ENCODE results near the gene ARHGAP30. TPM values are rescaled to one million over a fixed set of nuclear protein-coding genes. Genes with fewer than 3 reads are reported as not detected.

The ARHGAP30 gene
- total and polyA plus RNA-seq, 2 of the 4 experiments (the other 2 are of a cell fraction), result 0.02 TPM; not detected in 1

DNA sequence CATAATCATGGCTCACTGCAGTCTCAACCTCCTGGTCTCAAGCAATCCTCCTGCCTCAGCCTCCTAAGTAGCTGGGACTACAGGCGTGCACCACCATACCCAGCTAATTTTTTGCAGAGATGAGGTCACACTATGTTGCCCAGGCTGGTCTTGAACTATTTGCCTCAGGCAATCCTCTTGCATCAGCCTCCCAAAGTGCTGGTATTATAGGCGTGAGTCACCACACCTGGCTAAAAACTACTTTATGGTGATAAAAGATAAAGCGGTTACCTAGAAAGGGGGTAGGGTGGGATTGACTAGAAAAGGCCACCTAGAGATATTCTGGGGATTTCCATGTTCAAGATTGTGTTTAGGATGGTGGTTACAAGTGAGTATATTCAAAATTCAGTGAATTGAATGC lies 35.9 kb downstream of the ARHGAP30 start:
- H4K8ac ChIP-seq (ENCODE audit: low read depth in 2 of 2, low read length in 2 of 2), result no peak overlapping the region
- H3K27ac ChIP-seq (ENCODE audit: insufficient read depth, low read length), result no peak overlapping the region
- no peak overlapping the region for H2AK5ac ChIP-seq (ENCODE audit: low read depth, low read length)
- H3K4ac ChIP-seq (ENCODE audit: low read depth, low read length), result no peak overlapping the region
- H3K9ac ChIP-seq (ENCODE audit: low read depth, low read length), result no peak overlapping the region
- no peak overlapping the region for H2BK5ac ChIP-seq (ENCODE audit: low read depth, low read length, poor library complexity, severe bottlenecking)
- H3K4me3 ChIP-seq (ENCODE audit: insufficient read depth, low read depth, low read length), result no peak overlapping the region
- H3K4me1 ChIP-seq (ENCODE audit: control insufficient read depth, insufficient read depth, low read length), result no peaks in the 10 kb centered on the region
- no peak overlapping the region for H3K18ac ChIP-seq (ENCODE audit: low read depth, low read length)
- no TSS peak for BruUV-seq (replicated peaks)
- ChIA-PET POLR2A (ENCODE audit: unreplicated experiment) (no interaction called here), CTCF (no interaction called here)
- H3K36me3 ChIP-seq (ENCODE audit: control insufficient read depth, insufficient read depth, low read length), result peaks cover 11% of the 10 kb centered on the region
- intact Hi-C loops (cut with micrococcal nuclease), result no loop called here
- no peak overlapping the region for H3K23ac ChIP-seq (ENCODE audit: low read depth, low read length)
- no peaks in the 10 kb centered on the region for H3K9me1 ChIP-seq (ENCODE audit: insufficient read depth, low read length)
- no peak overlapping the region for H2BK120ac ChIP-seq (ENCODE audit: low read depth, low read length)
- dilution Hi-C loops (cut with HindIII; ENCODE audit: low sequenced_read_pairs, unreplicated experiment), result no loop called here
- H3K56ac ChIP-seq (ENCODE audit: extremely low read depth, insufficient read depth, low read length), result no peak overlapping the region
- no peak overlapping the region for H2AFZ ChIP-seq (replicated peaks; ENCODE audit: low read length, poor library complexity)
- H4K91ac ChIP-seq (ENCODE audit: insufficient read depth, low read depth, low read length), result no peak overlapping the region
- no peak overlapping the region for H3K14ac ChIP-seq (replicated peaks; ENCODE audit: low read depth, low read length)
- H3K9me3 ChIP-seq (ENCODE audit: control insufficient read depth, insufficient read depth, low read length), result no peaks in the 10 kb centered on the region
- H4K20me1 ChIP-seq (ENCODE audit: insufficient read depth, low read length), result no peaks in the 10 kb centered on the region
- no peak overlapping the region for H3K4me2 ChIP-seq (ENCODE audit: low read depth, low read length)
- H4K5ac ChIP-seq (ENCODE audit: low read depth, low read length), result no peak overlapping the region
- no peak overlapping the region for H2AK9ac ChIP-seq (replicated peaks; ENCODE audit: low read depth, low read length, poor library complexity)
- in situ Hi-C loops (cut with MboI; ENCODE audit: low sequenced_read_pairs), result no loop called here
- 80% methylated on average over 1 of the region's 3 CpGs; no CpG with 5 or more reads in 1 of the 2 experiments for WGBS, 2 experiments (ENCODE audit: extremely low coverage in 2 of 2, insufficient read length in 1 of 2)
- H2BK15ac ChIP-seq (ENCODE audit: low read depth, low read length), result no peak overlapping the region
- H2BK20ac ChIP-seq (ENCODE audit: low read depth, low read length), result no peak overlapping the region
- TF ChIP-seq RAD21 (IDR thresholded peaks at IDR 0.05; ENCODE audit: low read length) (no peak), NFE2L2 (IDR thresholded peaks at IDR 0.05; ENCODE audit: low read depth, low read length) (no peak), MAZ (IDR thresholded peaks at IDR 0.05; ENCODE audit: borderline replicate concordance, low read depth, low read length) (no peak), MXI1 (IDR thresholded peaks at IDR 0.05; ENCODE audit: borderline replicate concordance, low read depth, low read length) (no peak), SMC3 (IDR thresholded peaks at IDR 0.05; ENCODE audit: low read depth, low read length) (no peak), POLR2A (IDR thresholded peaks at IDR 0.05; ENCODE audit: low read depth, low read length) (no peak), CEBPB (IDR thresholded peaks at IDR 0.05; ENCODE audit: low read depth, low read length) (no peak), CHD1 (IDR thresholded peaks at IDR 0.05; ENCODE audit: low read depth, low read length) (no peak)
- TF ChIP-seq, protein P1, sequence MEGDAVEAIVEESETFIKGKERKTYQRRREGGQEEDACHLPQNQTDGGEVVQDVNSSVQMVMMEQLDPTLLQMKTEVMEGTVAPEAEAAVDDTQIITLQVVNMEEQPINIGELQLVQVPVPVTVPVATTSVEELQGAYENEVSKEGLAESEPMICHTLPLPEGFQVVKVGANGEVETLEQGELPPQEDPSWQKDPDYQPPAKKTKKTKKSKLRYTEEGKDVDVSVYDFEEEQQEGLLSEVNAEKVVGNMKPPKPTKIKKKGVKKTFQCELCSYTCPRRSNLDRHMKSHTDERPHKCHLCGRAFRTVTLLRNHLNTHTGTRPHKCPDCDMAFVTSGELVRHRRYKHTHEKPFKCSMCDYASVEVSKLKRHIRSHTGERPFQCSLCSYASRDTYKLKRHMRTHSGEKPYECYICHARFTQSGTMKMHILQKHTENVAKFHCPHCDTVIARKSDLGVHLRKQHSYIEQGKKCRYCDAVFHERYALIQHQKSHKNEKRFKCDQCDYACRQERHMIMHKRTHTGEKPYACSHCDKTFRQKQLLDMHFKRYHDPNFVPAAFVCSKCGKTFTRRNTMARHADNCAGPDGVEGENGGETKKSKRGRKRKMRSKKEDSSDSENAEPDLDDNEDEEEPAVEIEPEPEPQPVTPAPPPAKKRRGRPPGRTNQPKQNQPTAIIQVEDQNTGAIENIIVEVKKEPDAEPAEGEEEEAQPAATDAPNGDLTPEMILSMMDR (conservative IDR thresholded peaks at IDR 0.05; ENCODE audit: low read depth, low read length), result no peak
- TF ChIP-seq, protein P2, sequence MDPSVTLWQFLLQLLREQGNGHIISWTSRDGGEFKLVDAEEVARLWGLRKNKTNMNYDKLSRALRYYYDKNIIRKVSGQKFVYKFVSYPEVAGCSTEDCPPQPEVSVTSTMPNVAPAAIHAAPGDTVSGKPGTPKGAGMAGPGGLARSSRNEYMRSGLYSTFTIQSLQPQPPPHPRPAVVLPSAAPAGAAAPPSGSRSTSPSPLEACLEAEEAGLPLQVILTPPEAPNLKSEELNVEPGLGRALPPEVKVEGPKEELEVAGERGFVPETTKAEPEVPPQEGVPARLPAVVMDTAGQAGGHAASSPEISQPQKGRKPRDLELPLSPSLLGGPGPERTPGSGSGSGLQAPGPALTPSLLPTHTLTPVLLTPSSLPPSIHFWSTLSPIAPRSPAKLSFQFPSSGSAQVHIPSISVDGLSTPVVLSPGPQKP (IDR thresholded peaks at IDR 0.05; ENCODE audit: borderline replicate concordance, low read depth, low read length), result no peak
- DNase-seq (no peak), ATAC-seq (ENCODE audit: low read depth) (no peak)
- no peaks in the 10 kb centered on the region for H3K27me3 ChIP-seq (ENCODE audit: control insufficient read depth, insufficient read depth, low read length)
- H3K79me1 ChIP-seq (ENCODE audit: low read depth in 1 of 2, low read length in 2 of 2), result no peaks in the 10 kb centered on the region

Measured in IMR-90 (cell line).